CD4-positive, alpha-beta T cell (primary cell): ENCODE results near the gene WIPI1. TPM values are rescaled to one million over a fixed set of nuclear protein-coding genes. Genes with fewer than 3 reads are reported as not detected.

Source experiments
- ATAC-seq: fragments of 200-7000 bp; cut with Tn5 transposase; one replicate; pipeline ENCODE4 v1.10.0; 2022; ENCODE audit warnings: mild to moderate bottlenecking; ENCODE audit not compliant: poor library complexity
- CTCF ChIA-PET: fragments of 350-600 bp; sonication (Branson Sonifier 250); formaldehyde crosslinking; loops from one replicate; lab custom pipeline; 2021; ENCODE audit warnings: antibody characterized with exemption, inconsistent platforms; lab: Charles Lee
- POLR2A ChIA-PET: fragments of 350-600 bp; sonication (Branson Sonifier 250); formaldehyde crosslinking; loops from one replicate; lab custom pipeline; 2021; ENCODE audit warnings: antibody characterized with exemption, inconsistent platforms; lab: Charles Lee
- DNase-seq, 14 experiments: peaks; one replicate each; pipeline ENCODE4 v3.0.0-alpha.2; 2013 to 2020; ENCODE audit warnings: mixed read lengths in 2 of 14
- H3K27ac ChIP-seq, 2 donors: one replicate each; pipeline versions ENCODE4 v1.5.1 to v1.7.0; 2013; ENCODE audit warnings: low read length in 2 of 2, low read depth in 1 of 2, mild to moderate bottlenecking in 1 of 2
- H3K27me3 ChIP-seq, 2 experiments: 1 replicate in 1 of 2; 2 replicates in 1 of 2; pipeline versions ENCODE4 v1.6.1 to v1.7.0; 2013; ENCODE audit warnings: low read length in 2 of 2, control low read depth in 1 of 2, mild to moderate bottlenecking in 1 of 2, moderate library complexity in 1 of 2; ENCODE audit not compliant: insufficient read depth in 2 of 2, control insufficient read depth in 1 of 2
- H3K36me3 ChIP-seq: one replicate; pipeline ENCODE4 v1.6.1; 2013; ENCODE audit warnings: low read length, control low read depth; ENCODE audit not compliant: insufficient read depth
- H3K4me1 ChIP-seq: one replicate; pipeline ENCODE4 v1.6.1; 2013; ENCODE audit warnings: low read length, control low read depth; ENCODE audit not compliant: insufficient read depth
- H3K4me3 ChIP-seq: one replicate; pipeline ENCODE4 v1.5.1; 2013; ENCODE audit warnings: mild to moderate bottlenecking, low read length, moderate library complexity
- H3K9me3 ChIP-seq, 2 experiments: 1 replicate in 1 of 2; 2 replicates in 1 of 2; pipeline versions ENCODE4 v1.6.1 to v1.7.0; 2013; ENCODE audit warnings: low read length in 2 of 2, mild to moderate bottlenecking in 2 of 2, control low read depth in 1 of 2, moderate library complexity in 1 of 2; ENCODE audit not compliant: control insufficient read depth in 1 of 2, insufficient read depth in 1 of 2
- H3K27ac Mint-ChIP-seq: one replicate; pipeline ENCODE4 v1.8.0; 2020; ENCODE audit warnings: mixed read lengths
- H3K27me3 Mint-ChIP-seq: one replicate; pipeline ENCODE4 v1.8.0; 2021; ENCODE audit warnings: mixed read lengths
- H3K36me3 Mint-ChIP-seq: one replicate; pipeline ENCODE4 v1.8.0; 2021; ENCODE audit warnings: low read depth, mixed read lengths
- H3K4me1 Mint-ChIP-seq: one replicate; pipeline ENCODE4 v1.8.0; 2021; ENCODE audit warnings: low read depth, mixed read lengths
- H3K4me3 Mint-ChIP-seq: one replicate; pipeline ENCODE4 v1.8.0; 2020; ENCODE audit warnings: mild to moderate bottlenecking, mixed read lengths
- H3K9me3 Mint-ChIP-seq: one replicate; pipeline ENCODE4 v1.8.0; 2020; ENCODE audit warnings: mixed read lengths
- intact Hi-C, 2 experiments: fragments of 100-400 bp; cut with DNase I in 1 of 2; cut with micrococcal nuclease in 1 of 2; formaldehyde crosslinking; loops; one replicate each; pipeline versions ENCODE4 v1.15.1 to v1.9.0; 2023 to 2025; cut with DNase I, micrococcal nuclease
- total RNA-seq, 174 experiments: library from RNA in 2 of 174; stranded (reverse) in 2 of 174; gene quantifications; one replicate each; pipeline ENCODE4 v1.2.3 and lab custom pipeline; 2021 to 2026
- TF ChIP-seq, protein P1 (sequence below): fragments of 200-600 bp; IDR thresholded peaks from one replicate; pipeline ENCODE4 v1.8.0; 2022; ENCODE audit warnings: antibody characterized with exemption, mild to moderate bottlenecking

Gene WIPI1
- total RNA-seq, 2 experiments from 2014 or later = 2.0 to 2.6 TPM

DNA sequence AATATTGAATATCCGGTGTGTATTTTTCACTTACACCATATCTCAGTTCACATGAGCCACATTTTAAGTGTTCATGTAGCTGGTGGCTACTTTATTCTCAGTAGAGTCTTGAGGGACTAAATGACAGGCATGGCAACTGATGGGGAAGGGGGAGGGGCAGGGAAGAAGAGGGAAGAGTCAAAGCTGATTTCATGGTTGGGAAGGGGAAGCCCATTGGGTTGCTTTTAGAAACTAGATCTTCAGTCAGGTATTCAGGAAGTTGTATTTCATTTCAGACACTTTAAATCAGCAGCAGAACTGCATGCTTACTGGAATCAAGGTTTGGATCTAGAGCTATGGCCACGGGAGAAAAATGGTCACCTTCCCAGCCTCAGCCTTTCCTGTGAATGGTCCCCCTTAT is 2.9 kb upstream of the WIPI1 start:
- Histone ChIP-seq H3K4me3 (no peak overlapping the region), H3K4me1 (peaks cover 53% of the 10 kb centered on the region), H3K9me3 (no peaks in the 10 kb centered on the region), H3K27me3 (no peaks in the 10 kb centered on the region), H3K36me3 (no peaks in the 10 kb centered on the region), H3K27ac (peak overlapping the region in 1 of 2 donors; percentile 74)
- H3K27me3 Mint-ChIP-seq = no peaks in the 10 kb centered on the region
- peak overlapping the region; percentile 78 for H3K27ac Mint-ChIP-seq
- ATAC-seq (no peak), DNase-seq (peak in 2 of 14 experiments; percentile 28 to 48)
- H3K9me3 Mint-ChIP-seq = no peaks in the 10 kb centered on the region
- intact Hi-C loops = loop anchor here in 1 of 2 experiments (10.0 kb wide), 1 partner anchor 255 kb away; no protein-coding TSS in a partner anchor
- peak overlapping the region; percentile 56 for H3K4me3 Mint-ChIP-seq
- H3K4me1 Mint-ChIP-seq = peaks cover 56% of the 10 kb centered on the region
- ChIA-PET CTCF (interaction anchor here (1.2 to 1.6 kb wide), 2 partner anchors 20 to 201 kb away, joined by 3 to 4 read pairs; no protein-coding TSS in a partner anchor), POLR2A (interaction anchor here (0.9 to 2.1 kb wide), 11 partner anchors 19 to 291 kb away, joined by 3 to 24 read pairs (median 4); partner anchors contain the start of genes AMZ2, ARSG and SLC16A6)
- no peaks in the 10 kb centered on the region for H3K36me3 Mint-ChIP-seq
- TF ChIP-seq, protein P1, sequence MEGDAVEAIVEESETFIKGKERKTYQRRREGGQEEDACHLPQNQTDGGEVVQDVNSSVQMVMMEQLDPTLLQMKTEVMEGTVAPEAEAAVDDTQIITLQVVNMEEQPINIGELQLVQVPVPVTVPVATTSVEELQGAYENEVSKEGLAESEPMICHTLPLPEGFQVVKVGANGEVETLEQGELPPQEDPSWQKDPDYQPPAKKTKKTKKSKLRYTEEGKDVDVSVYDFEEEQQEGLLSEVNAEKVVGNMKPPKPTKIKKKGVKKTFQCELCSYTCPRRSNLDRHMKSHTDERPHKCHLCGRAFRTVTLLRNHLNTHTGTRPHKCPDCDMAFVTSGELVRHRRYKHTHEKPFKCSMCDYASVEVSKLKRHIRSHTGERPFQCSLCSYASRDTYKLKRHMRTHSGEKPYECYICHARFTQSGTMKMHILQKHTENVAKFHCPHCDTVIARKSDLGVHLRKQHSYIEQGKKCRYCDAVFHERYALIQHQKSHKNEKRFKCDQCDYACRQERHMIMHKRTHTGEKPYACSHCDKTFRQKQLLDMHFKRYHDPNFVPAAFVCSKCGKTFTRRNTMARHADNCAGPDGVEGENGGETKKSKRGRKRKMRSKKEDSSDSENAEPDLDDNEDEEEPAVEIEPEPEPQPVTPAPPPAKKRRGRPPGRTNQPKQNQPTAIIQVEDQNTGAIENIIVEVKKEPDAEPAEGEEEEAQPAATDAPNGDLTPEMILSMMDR = no peak

DNA sequence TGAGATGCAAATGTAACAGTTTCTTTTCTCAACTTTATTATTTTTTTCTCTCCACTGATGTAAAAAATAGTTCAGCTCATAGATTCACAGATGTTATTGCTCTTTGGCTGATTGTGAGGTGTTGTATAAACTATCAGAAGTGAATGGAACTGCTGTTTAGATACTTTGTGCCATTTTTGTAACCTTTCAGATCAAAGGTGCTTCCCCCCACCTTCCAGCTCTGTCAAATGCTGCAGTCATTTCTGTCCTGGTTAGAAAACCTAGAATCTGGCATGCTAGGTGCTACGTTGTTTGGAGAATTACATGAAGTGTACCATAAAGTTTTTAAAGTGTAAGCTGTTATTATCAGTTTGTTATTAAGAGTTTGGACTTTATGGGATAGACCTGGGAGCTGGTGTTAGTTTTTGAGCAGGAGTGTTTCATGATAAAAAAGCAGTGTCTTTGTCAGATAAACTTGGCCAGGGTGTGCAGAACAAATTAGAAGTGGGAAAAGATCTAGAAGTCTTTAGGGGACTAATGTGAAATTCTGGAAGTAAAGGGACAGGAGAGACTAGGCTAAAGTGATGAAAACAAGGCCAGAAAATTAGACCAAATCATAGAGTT is 1.8 kb upstream of the WIPI1 start:
- intact Hi-C loops = loop anchor here (5.0 kb wide), 1 partner anchor 422 kb away; the partner anchor contains the start of gene KPNA2 (in 2 of the 2)

DNA sequence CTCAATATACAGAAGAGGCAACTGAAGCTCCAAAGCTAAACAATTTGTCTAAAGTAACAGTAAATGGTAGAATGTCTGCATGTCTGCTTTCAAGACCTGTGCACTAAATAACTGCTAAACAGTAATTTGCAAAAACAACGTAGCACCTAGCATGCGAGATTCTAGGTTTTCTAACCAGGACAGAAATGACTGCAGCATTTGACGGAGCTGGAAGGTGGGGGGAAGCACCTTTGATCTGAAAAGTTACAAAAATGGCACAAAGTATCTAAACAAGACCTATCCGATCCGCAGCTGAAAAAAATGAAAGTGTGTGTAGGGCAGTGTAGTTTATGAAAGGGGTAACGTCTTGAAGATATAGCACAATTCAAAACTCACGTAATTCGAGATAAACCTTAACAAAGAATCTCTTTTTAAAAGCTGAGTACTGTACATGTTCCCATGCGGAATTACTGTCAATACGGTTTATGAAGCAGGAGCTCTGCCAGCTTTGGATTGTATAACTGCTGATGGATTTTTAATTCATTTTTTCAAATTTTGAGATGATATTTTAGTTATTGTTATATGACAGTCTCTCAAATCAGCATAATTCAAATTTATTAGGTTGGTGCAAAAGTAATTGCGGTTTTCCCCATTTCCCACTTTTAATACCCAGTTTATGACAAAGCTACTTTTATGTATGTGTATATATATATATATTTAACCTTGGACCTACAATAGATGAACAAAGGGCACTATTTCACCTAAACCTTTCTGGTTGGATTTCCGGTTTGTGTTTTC is 1.2 kb upstream of the WIPI1 start:
- Histone ChIP-seq H3K4me1 (peaks cover 53% of the 10 kb centered on the region), H3K4me3 (peak overlapping the region; percentile 65), H3K27ac (peak overlapping the region; percentile 43 to 59), H3K9me3 (no peaks in the 10 kb centered on the region), H3K27me3 (no peaks in the 10 kb centered on the region), H3K36me3 (no peaks in the 10 kb centered on the region)
- Mint-ChIP-seq H3K4me3 (peak overlapping the region; percentile 82), H3K36me3 (no peaks in the 10 kb centered on the region), H3K27me3 (no peaks in the 10 kb centered on the region), H3K27ac (peak overlapping the region; percentile 81), H3K9me3 (no peaks in the 10 kb centered on the region), H3K4me1 (peaks cover 56% of the 10 kb centered on the region)
- ChIA-PET CTCF (interaction anchor here (0.8 to 2.6 kb wide), 9 partner anchors 8 to 277 kb away, joined by 3 to 19 read pairs (median 5); no protein-coding TSS in a partner anchor), POLR2A (interaction anchor here (0.6 to 3.7 kb wide), 22 partner anchors 21 to 463 kb away, joined by 3 to 38 read pairs (median 5); partner anchors contain the start of genes AMZ2, ARSG, KPNA2 and SLC16A6)
- intact Hi-C loops = loop anchor here (5.0 kb wide), 1 partner anchor 421 kb away; the partner anchor contains the start of gene KPNA2 (in 2 of the 2)
- ATAC-seq (no peak), DNase-seq (no peak)
- TF ChIP-seq, protein P1 = no peak

More for the DNA sequence above, 1.8 kb upstream of the WIPI1 start:
- no peaks in the 10 kb centered on the region for H3K9me3 ChIP-seq
- ATAC-seq = no peak
- no peaks in the 10 kb centered on the region for H3K27me3 ChIP-seq
- peak in 1 of 14 experiments; percentile 28 for DNase-seq
- H3K36me3 ChIP-seq = no peaks in the 10 kb centered on the region
- ChIA-PET CTCF (interaction anchor here (0.8 to 2.6 kb wide), 6 partner anchors 8 to 278 kb away, joined by 3 to 19 read pairs (median 6); no protein-coding TSS in a partner anchor), POLR2A (interaction anchor here (1.1 to 3.7 kb wide), 7 partner anchors 21 to 290 kb away, joined by 4 to 38 read pairs (median 19); partner anchors contain the start of genes AMZ2, ARSG and SLC16A6)
- Mint-ChIP-seq H3K9me3 (no peaks in the 10 kb centered on the region), H3K4me1 (peaks cover 56% of the 10 kb centered on the region), H3K36me3 (no peaks in the 10 kb centered on the region), H3K4me3 (no peak overlapping the region), H3K27ac (peak overlapping the region; percentile 31), H3K27me3 (no peaks in the 10 kb centered on the region)
- H3K4me1 ChIP-seq = peaks cover 53% of the 10 kb centered on the region
- no peak overlapping the region for H3K27ac ChIP-seq
- TF ChIP-seq, protein P1 = no peak
- H3K4me3 ChIP-seq = no peak overlapping the region
